ENCODE results near the gene NPHS1.
"Not testable (repeated sequence)": the region's sequence is repeated elsewhere in the genome, so short reads cannot be mapped to it uniquely, and the experiment has no call there.

NPHS1 gene

DNA sequence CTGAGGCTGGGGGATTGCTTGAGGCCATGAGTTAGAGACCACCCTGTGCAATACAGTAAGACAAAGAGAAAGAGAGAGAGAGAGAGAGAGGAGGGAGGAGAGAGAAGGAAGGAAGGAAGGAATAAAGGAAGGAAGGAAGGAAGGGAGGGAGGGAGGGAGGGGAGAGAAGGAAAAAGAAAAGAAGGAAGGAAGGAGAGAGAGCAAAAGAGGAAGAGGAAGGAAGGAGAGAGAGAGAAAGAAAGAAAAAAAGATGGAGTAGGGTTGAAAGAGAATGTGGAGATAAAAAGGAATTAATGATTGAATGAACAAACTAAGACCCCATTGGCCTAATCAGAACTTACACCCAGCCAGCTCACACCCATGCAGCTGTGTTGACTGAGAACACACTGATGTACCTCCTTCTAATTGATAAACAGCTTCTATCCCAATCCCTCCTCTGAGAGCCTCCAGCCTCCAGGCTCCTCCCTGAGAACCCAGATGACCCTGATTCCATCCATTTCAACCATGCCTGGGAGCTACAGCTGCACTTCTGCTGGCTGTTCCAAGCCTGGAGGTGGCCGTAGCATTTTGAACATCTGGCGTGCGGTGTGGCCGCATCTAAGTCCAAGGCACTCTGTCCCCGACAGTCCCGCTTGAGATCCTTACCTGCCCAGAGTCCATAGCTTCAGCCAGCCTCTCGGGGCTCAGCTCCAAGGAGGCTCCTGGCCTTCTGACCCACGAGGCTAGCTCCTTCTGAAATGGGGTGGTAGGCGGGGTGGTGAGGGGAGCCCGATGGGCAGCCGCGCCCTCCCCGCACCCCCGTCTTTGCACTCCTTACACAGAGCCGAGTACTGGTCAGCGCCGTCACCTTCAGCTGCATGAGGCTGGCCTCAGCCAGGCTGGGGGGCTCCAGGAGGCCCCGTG, 40.7 kb downstream of the NPHS1 start:
- no peak for DNase-seq

DNA sequence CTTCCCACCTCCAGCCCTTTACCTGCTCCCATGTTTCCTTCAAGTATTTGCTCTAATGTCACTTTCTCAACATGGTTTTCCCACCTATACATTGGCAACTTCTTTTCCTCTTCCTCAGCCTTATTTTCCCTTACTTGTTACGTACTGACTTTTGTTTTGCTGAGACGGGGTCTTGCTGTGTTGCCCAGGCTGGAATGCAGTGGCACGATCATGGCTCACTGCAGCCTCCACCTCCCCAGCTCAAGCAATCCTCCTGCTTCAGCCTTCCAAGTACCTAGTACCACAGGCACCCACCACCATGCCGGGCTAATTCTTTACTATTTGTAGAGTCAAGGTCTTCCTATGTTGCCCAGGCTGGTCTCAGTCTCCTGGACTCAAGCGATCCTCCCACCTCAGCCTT, 44.7 kb downstream of the NPHS1 start:
- DNase-seq, result no peak

DNA sequence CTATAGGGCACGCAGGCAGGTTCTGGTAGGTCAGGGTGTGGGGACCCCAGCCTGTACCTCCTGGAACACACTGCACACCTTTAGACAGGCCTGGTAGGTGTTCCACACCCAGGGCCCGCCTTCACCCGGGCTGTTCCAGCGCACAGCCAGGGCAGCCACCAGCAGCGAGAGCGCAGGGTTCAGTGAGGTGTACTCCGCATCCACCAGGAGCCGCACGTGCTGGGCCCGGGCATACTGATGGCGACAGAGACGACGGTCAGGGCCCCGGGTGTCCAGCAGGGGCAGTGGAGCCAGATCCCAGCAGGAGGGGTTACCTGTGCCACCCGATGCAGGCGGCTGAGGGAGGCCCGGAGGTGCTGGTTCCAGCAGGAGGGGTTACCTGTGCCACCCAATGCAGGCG, 45.7 kb downstream of the NPHS1 start:
- no peak for DNase-seq

DNA sequence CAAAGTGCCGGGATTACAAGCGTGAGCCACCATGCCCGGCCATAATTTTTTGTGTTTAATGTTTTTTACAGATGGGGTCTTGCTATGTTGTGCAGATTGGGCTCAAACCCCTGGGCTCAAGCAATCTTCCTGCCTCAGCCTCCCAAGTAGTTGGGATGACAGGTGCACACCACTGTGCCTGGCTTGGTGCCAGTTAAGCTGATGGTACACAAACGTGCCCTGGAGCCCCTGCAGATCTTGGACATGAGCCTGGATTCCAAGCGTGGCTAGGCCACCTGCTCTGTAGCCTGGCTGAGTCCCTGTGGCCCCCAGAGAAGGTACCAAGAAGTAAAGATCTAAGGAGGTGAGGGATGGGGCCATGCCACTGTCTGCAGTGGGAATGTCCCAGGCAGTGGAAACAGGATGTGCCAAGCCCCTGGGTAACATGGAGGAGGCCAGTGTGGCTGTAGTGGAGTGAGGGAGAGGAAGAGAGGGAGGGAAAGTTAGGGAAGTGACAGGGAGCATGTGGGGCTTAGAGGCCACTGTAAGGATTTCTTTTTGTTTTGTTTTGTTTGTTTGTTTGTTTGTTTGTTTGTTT, 46.7 kb downstream of the NPHS1 start:
- DNase-seq, result no peak

DNA sequence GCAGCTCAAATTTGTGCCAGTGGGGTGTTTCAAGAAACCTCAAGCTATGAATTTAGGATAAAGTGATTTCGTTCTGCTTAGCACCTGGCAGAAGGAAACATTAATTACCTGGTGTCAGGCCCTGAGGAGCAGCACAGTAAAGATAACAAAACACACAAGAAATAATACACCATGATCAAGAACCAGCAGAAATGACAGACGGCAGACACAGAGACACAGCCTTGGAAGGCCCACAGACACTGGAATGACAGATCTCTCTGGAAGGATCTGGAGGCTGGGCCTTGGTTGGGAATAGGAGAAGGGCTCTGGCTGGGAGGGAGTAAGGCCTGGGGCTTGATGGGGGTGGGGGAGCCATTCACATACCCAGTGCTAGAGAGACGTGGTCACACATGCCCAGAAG, 50.5 kb downstream of the NPHS1 start:
- no peak for DNase-seq

DNA sequence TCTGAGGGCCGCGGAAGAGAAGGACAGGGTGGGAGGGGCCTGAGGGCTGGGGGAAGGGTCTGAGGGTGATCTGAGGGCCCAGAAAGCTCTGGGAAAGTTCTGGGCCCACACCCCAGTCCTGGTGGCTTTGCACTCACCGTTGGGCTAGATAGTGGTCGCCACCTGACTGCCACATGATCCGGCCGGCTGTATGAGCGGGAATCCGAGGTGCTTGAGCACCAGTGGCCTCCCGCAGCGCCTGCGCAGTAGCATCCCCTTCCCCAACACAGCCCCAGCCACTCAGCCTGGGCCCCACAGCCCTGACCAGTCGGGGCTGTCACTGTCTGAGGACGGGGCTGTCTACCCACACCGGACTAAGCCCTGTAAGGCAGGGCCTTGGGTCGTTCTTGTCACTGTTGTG, 54.6 kb downstream of the NPHS1 start:
- DNase-seq, result no peak

DNA sequence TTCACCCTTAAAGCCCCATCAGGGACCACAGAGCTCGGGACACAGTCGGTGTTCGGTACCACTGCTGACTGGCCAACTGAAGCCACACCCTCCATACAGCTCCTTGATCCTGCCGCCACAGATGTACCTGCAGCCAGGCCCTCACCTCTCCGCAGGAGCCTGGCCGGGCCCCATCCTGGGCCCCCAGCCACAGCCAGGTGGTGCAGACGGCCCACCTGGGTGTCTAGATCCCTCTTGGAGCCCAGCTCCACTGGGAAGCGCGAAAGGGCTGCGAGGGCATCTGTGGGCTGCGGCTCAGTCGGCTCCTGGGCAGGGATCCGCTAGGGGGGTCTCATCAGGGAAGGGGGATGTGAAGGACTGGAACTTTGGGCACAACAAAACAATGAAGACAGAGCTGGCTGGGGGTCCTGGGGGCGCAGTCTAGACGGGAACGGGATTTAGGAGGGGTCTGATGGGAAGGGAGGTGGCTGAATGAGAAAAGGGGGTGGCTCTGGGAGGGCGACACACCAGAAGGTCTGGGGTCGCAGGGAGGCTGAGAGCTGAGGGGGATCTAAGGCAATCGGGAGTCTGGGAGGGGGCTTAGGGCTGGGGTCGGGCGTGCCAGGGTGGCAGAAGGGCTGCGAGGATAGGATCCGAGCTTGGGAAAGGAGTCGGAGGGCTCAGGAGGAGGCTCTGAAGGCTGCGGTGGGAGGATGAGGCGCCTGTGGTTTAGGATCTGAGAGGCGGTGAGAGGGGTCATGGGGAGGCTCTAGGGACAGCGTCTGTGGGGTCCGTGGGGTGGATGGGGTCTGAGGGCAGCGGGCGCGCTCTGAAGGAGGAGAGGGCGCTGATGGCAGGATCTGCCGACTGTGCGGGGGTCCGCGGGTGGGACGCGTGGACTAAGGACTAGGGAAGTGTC, 55.4 kb downstream of the NPHS1 start:
- no peak for DNase-seq

DNA sequence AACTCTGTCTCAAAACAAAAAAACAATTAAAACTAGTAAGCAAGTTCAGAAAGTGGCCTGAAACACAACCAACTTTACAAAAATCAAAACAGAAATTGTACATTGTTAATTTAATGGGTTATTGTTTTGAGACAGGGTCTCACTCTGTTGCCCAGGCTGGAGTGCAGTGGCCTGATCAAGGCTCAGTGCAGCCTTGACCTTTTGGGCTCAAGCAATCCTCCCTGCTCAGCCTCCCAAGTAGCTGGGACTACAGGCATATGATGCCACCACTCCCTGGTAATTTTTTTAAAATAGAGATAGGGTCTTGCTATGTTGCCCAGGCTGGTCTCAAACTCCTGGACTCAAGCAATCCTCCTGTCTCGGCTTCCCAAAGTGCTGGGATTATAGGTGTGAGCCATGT, 56.7 kb downstream of the NPHS1 start:
- DNase-seq, result not testable (repeated sequence)

DNA sequence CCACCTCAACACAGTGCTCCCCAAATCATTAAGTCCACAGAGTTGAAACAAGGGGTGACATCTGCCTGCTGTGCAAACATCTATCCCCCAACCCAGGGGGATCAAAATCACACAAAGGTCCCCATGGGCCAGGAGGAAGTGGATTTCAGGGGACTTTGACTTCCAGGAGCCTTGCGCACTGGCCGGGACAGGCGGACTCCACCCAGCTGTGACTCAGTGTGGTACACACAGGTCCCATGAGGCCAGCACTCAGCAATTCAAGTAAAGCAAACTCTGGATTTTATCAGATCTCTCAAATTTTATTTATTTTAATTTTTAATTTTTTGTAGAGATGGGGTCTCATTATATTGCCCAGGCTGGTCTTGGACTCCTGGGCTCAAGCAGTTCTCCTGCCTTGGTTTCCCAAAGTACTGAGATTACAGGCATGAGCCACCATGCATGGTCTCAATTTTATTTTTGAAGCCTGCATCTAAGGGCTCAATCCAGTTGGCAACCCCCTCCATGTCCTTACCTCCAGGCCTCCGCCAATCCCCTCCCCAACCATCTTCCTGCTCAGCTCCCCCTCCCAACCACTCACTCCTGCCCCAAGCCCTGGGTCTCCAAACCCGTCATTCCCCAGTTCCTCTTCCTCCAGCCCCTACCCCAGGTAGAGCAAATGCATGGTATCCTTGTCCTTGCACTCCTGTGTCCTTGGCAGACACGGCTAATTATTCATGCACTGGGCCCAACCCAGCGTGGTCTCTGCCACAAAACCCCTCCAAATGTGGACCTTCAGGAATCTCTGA, 58.7 kb downstream of the NPHS1 start:
- no peak for DNase-seq

DNA sequence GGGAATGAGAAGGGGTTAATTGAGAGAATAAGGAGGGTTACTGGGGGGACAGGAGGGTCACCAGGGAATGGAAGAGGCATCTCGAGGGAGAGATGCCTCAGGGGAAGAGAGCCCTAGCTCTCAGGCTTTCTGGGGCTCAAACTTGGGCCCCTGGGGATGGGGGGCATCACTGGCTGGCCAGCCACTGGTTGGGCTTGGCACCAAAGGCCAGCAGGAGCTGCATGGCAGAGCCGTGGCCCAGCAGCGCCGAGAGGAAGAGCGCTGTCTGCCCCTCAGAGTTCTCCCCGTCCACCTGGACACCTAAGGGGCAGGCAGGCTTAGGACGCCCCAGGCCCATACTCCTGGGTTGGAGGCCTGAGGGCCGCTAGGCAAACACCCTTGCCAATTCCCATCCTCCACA, 59.4 kb downstream of the NPHS1 start:
- no peak for DNase-seq

DNA sequence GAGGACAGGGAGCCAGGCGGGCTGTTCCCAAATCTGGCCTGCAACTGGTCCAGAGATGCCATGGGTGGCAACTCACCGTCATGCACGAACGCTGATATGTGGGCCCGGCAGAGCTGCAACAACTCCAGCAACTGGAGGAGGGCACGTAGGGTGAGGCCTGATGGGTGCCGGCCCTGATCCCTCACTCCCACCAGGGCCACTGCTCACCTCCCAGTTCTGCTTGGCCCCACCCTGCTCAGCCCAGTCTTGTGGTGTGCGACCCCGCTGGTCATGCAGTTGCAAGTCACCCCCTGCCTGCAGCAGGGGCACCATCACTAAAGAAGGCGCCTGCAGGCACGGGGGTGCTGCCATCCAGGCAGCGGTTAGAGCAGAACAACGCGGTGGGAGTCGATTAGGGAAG, 60.0 kb downstream of the NPHS1 start:
- DNase-seq, result no peak

DNA sequence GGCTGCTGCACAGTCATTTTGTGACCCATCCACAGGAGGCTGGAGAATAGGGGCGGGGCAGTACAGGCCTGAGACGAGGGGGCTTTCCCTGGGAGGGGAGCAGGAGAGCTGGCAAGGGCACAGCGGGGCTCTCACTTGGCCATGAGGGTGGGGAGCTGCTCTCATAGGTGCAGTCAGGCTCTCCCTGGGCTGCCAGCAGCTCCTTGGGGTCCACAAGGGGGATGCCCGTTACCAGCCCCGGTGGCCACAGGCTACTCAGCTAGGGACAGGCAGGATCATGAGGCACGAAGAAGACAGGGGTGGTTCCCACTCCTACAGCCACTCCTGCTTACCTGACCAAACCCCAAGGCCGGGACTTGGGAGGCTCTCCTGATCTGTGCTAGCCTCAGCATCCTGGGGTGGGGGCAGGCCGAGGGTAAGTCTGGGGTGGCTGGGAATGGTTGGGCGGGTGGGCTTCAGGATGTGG, 60.5 kb downstream of the NPHS1 start:
- DNase-seq, result no peak

DNA sequence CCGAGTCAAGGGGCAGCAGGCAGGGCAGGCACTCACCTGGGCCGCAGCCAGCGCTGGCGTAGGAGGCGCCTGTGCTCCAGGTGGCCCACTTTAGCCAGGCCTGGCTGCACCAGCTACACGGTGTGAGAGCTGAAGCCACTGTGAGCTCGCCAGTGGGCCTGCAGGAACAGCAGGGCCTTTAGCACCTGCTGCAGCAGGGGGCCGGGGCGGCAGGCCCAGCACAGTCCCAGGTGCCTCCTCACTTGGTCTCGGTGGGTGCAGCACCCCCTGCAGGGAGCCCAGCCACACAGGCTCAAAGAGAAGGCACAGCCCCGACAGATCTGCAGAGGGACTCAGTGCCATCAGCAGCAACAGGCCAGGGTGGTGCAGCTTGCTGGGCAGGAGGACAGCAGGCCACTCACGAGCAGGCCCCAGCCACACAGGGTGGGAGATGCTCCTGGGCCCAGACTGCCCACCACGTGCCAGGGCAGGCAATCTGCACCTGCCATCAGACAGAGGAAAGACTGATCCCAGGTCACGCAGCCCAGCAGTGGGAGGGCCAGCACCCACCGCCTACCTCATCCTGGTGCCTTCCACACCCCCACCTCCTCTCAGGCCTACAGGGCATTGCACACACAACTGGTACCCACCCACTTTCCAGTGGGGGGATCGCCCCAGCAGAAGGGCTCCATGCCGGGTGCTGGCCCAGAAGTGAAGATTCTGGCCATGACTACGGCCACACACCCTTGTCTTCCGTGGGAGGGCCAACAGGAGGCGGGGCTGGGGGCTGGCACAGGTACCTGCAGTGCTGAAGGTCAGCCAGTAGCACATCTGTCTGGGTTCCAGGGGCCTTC, 61.1 kb downstream of the NPHS1 start:
- DNase-seq, result no peak

DNA sequence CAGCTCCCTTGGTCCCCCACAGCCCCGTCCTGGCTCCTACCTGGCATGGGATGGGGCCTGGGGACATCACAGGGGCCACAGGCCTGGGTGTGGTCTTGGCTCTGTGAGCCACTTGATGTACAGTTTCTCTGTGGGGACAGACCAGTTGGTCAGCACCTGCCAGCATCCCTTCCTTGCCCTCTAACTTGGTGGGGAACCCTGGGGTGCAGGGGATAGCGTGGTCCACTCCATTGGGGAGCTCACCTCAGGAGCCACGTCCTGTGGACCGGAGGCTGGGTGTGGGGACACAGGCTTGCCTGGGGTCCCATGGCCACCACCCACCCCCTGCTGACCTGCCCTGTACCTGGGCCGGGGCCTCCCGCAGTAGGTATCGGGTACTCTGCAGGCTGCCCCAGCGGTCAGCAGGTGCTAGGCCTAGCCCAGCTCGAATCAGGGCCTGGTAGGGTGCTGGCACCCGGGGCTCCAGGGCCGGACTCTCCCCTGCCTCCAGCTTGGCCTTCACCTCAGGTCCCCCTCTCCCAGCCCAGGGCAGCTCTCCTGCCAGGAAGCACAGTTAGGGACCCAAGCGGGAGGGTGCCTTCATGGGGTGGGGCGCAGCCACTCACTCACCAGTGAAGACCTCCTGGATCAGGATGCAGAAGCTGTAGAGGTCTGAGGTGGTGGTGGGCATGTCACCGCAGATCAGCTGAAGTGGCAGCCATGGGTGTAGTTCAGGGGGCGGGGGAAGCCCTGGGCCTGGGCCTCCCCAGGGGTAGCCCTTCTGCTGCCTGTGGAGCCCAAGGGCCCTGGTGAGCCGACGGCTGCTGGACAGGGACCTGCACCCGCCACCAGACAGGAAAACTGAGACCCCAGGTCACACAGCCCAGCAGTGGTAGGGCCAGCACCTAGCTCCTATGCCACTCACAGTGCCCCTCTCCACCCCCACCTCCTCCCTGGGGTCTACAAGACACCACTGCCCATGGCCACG, 62.0 kb downstream of the NPHS1 start:
- DNase-seq, result no peak

DNA sequence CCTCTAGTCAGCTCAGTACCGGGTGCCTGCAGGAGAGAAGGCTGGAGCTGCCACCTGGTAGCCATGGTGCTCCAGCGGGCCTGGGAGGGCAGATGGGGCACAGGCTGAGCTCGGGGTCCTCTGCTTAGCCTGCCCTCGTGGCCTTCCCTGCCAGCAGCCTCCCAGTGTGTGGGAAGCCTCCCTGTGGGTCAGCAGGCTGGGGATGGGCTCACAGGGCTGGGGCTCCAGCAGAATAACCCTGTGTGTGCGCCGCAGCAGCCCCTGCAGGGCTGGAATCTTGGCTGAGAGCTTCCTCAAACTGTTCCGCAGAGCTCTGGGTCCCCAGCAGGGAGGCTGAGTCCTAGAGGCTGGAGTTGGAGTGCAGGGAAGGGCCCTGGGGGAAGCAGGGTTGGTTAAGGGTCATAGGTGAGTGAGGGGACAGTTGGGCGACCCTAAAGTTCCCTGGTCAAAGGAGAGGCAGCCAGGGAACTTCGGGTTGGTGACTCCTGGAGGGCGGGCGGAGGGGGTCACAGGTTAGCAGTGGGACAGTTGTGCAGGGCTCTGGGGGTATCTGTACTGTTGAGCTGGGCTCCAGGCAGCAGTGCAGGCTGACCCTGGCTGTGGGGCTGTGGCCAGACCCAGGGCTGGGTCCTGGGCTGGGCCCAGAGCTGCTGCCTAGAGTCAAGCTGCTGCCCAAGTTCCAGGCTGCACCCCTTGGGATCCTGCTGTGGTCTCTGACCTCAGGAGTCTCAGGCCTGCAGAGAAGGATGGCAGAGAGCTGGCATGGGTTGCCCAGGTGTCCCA, 62.9 kb downstream of the NPHS1 start:
- no peak for DNase-seq

DNA sequence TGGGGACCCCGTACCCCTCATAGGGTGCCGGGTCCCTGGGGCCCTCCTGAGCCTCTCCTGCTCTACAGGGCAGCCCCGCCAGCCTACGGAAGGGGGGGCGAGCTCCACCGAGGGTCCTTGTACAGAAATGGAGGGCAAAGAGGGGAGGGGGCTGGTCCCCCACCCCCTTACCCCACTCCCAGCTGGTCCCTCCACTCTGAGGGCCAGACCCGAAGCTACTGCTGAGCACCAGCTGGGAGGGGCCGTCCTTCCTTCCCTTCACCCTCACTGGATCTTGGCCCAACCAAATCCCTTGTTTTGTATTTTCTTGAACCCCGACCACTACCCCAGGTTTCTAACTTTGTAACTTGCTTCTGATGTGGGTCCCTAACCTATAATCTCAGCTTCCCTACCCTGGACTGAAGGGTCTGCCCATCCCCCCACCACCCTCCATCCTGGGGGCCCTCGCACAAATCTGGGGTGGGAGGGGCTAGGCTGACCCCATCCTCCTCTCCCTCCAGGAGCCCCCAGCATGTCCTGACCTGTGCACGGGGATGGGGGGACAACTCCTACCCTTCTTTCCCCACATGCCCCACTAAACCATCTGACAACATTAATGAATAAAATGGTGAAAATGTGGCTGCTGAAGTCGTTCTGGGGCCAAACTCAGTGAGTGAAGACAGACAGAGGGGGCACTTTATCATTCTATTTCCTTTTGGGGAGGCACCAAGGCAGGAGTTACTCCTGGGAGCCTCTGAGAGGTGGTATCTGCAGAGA, 63.9 kb downstream of the NPHS1 start:
- DNase-seq, result no peak

DNA sequence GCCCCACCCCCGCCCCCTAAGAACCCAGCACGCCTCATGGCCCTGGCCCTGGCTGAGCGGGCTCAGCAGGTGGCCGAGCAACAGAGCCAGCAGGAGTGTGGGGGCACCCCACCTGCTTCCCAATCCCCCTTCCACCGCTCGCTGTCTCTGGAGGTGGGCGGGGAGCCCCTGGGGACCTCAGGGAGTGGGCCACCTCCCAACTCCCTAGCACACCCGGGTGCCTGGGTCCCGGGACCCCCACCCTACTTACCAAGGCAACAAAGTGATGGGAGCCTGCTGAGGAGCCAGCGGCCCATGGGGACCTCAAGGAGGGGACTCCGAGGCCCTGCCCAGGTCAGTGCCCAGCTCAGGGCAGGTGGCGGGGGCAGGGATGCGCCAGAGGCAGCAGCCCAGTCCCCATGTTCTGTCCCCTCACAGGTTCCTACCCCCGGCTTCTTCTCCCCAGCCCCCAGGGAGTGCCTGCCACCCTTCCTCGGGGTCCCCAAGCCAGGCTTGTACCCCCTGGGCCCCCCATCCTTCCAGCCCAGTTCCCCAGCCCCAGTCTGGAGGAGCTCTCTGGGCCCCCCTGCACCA, 65.0 kb downstream of the NPHS1 start:
- no peak for DNase-seq
